K562 (cell line): ENCODE measurements around the gene FYB1. TPM values are rescaled to one million over a fixed set of nuclear protein-coding genes. Genes with fewer than 3 reads are reported as not detected.

Source experiments
- FOXJ2 ChIP-seq: fragments of 200-800 bp; sonication (Bioruptor generic); IDR thresholded peaks from 2 replicates; pipeline ENCODE4 v1.6.1; 2016; ENCODE audit warnings: missing genetic modification characterization, missing compliant biosample characterization
- FUS ChIP-seq: fragments of 200-400 bp; formaldehyde crosslinking; optimal IDR thresholded peaks from 2 replicates; pipeline ENCODE3; 2017; ENCODE audit warnings: low read depth, low read length
- GTF2F1 ChIP-seq: IDR thresholded peaks from 2 replicates; pipeline ENCODE4 v1.6.1; 2011; ENCODE audit warnings: low read depth, low read length, improper control_type of control experiment
- HMG20A ChIP-seq: fragments of 450-650 bp; formaldehyde crosslinking; conservative IDR thresholded peaks from 2 replicates; pipeline ENCODE4 v1.4.0; 2020; ENCODE audit warnings: mild to moderate bottlenecking, mixed read lengths
- HMGN3 ChIP-seq: IDR thresholded peaks from 2 replicates; pipeline ENCODE4 v1.6.1; 2011; ENCODE audit warnings: borderline replicate concordance, low read depth, mild to moderate bottlenecking, mixed read lengths, low read length; ENCODE audit not compliant: insufficient read length; ENCODE audit errors: extremely low read depth
- KDM1A ChIP-seq, 2 experiments: fragments of 450-650 bp; IDR thresholded peaks; 2 replicates each; pipeline ENCODE4 v1.6.1; 2016; ENCODE audit warnings: mild to moderate bottlenecking in 2 of 2
- PML ChIP-seq: IDR thresholded peaks from 2 replicates; pipeline ENCODE4 v1.6.1; 2012; ENCODE audit warnings: low read length, inconsistent platforms
- RCOR1 ChIP-seq, 2 experiments: IDR thresholded peaks; 2 replicates each; pipeline ENCODE4 v1.6.1; 2012; ENCODE audit warnings: low read depth in 2 of 2, low read length in 2 of 2, borderline replicate concordance in 1 of 2, improper control_type of control experiment in 1 of 2
- RHOXF2B ChIP-seq: fragments of 250-450 bp; sonication (Bioruptor Pico); conservative IDR thresholded peaks from 2 replicates; pipeline ENCODE4 v1.5.1; 2021
- SREBF2 ChIP-seq: sonication (generic); formaldehyde crosslinking; IDR thresholded peaks from 2 replicates; pipeline ENCODE4 v1.4.0; 2020; ENCODE audit warnings: mild to moderate bottlenecking, missing genetic modification reagents
- TAF7 ChIP-seq: fragments of 450-650 bp; IDR thresholded peaks from 2 replicates; pipeline ENCODE4 v1.6.1; 2016; ENCODE audit warnings: missing genetic modification characterization, missing compliant biosample characterization
- TBP ChIP-seq: optimal IDR thresholded peaks from 2 replicates; pipeline ENCODE3; 2011; ENCODE audit warnings: low read depth, low read length, improper control_type of control experiment
- TFAP4 ChIP-seq: sonication (generic); formaldehyde crosslinking; IDR thresholded peaks from 2 replicates; pipeline ENCODE4 v1.8.0; 2022; ENCODE audit warnings: missing genetic modification reagents, mild to moderate bottlenecking, moderate library complexity, borderline replicate concordance
- VEZF1 ChIP-seq: fragments of 200-800 bp; sonication (Bioruptor generic); IDR thresholded peaks from 2 replicates; pipeline ENCODE4 v1.6.1; 2017; ENCODE audit warnings: missing genetic modification characterization, missing compliant biosample characterization
- ZMIZ1 ChIP-seq, 2 experiments: fragments of 150-350 bp in 1 of 2; IDR thresholded peaks; 2 replicates each; pipeline ENCODE4 v1.6.1; 2012 to 2016; ENCODE audit warnings: low read depth in 2 of 2, low read length in 2 of 2, mild to moderate bottlenecking in 1 of 2, moderate library complexity in 1 of 2
- ZNF24 ChIP-seq: fragments of 450-650 bp; IDR thresholded peaks from 2 replicates; pipeline ENCODE4 v1.6.1; 2016
- ZNF282 ChIP-seq: sonication (generic); formaldehyde crosslinking; IDR thresholded peaks from 2 replicates; pipeline ENCODE4 v1.8.1; 2023; ENCODE audit warnings: missing genetic modification reagents
- ZNF398 ChIP-seq: fragments of 250-450 bp; sonication (Bioruptor Pico); IDR thresholded peaks from 2 replicates; pipeline ENCODE4 v1.8.0; 2021; ENCODE audit warnings: moderate library complexity, mild to moderate bottlenecking, inconsistent platforms
- ZNF445 ChIP-seq: fragments of 250-450 bp; sonication (Bioruptor Pico); IDR thresholded peaks from 2 replicates; pipeline ENCODE4 v1.4.0; 2020; ENCODE audit warnings: low read depth, mild to moderate bottlenecking, moderate library complexity
- polyA plus RNA-seq, 8 experiments: library from polyadenylated mRNA; depleted of rRNA in 4 of 8; stranded (reverse) in 5 of 8; unstranded in 3 of 8; fragments of >200 nt; fragmentation: Nextera tagmentation in 2 of 8; fragmentation: Illumina TruSeq in 1 of 8; extraction: Ambion mirVana in 2 of 8; extraction: Trizol in 1 of 8; gene quantifications; 2 replicates each; pipeline versions ENCODE4 v1.2.1 to v1.2.3, GENCODE V29; 2011 to 2014; ENCODE audit warnings: inconsistent platforms in 1 of 8, missing spikeins in 1 of 8
- total RNA-seq, 7 experiments: library from RNA; depleted of rRNA in 6 of 7; stranded (reverse); fragments of >200 nt in 6 of 7; fragmentation: Illumina TruSeq in 2 of 7; extraction: Trizol in 2 of 7; gene quantifications; 2 replicates each; pipeline versions ENCODE4 v1.2.1 to v1.2.3, GENCODE V29; 2011 to 2021; ENCODE audit warnings: low replicate concordance in 1 of 7

Gene FYB1
- total and polyA plus RNA-seq, 9 of the 15 experiments (the other 6 are each of a cell fraction or from before 2014, with no cell fraction given) = 4.7 to 31.5 (median 9.7) TPM

- no peak for TF ChIP-seq ZMIZ1 (IDR thresholded peaks at IDR 0.05; ENCODE audit: low read depth in 2 of 2, low read length in 2 of 2)
- 0 out of 2 replicates have a peak, but pooled peaks have one; percentile 26 for TF ChIP-seq GTF2F1
- peak in 1 of 2 experiments; percentile 46; a peak in 1 of 4 replicates for TF ChIP-seq KDM1A (IDR thresholded peaks at IDR 0.05)
- 0 out of 2 replicates have a peak, but pooled peaks have one; percentile 34 for TF ChIP-seq HMG20A (CRISPR knock-in tag)
- no peak for TF ChIP-seq FOXJ2 (tag)
- TF ChIP-seq ZNF445 = 0 out of 2 replicates have a peak, but pooled peaks have one; percentile 43
- TF ChIP-seq ZNF282 = 0 out of 2 replicates have a peak, but pooled peaks have one; percentile 61
- TF ChIP-seq PML = 0 out of 2 replicates have a peak, but pooled peaks have one; percentile 38
- peak in 1 of 2 experiments; percentile 37; a peak in 1 of 4 replicates for TF ChIP-seq RCOR1 (IDR thresholded peaks at IDR 0.05; ENCODE audit: borderline replicate concordance in 1 of 2, low read depth in 2 of 2, low read length in 2 of 2)
- TF ChIP-seq TFAP4 (CRISPR knock-in tag) = peak; percentile 56; the same call in 1 of the 2 replicates
- TF ChIP-seq SREBF2 (CRISPR knock-in tag) = no peak
- TF ChIP-seq TAF7 (tag) = peak; percentile 92
- TF ChIP-seq FUS = peak; percentile 32
- TF ChIP-seq TBP = peak; percentile 88
- peak; percentile 99 for TF ChIP-seq VEZF1 (CRISPR knock-in tag)
- 0 out of 2 replicates have a peak, but pooled peaks have one; percentile 12 for TF ChIP-seq ZNF24
- TF ChIP-seq ZNF398 (CRISPR knock-in tag) = no peak
- TF ChIP-seq HMGN3 = peak; percentile 7
- TF ChIP-seq RHOXF2B (CRISPR knock-in tag) = peak; percentile 84; the same call in 1 of the 2 replicates
These were observed 145.1 kb downstream of the FYB1 start, which contains the start of gene RICTOR (continued) for GRCh38 chr5:39074017-39074814.
